Measurements from ENCODE around the gene SAPCD2.
"Not testable (repeated sequence)": the region's sequence is repeated elsewhere in the genome, so short reads cannot be mapped to it uniquely, and the experiment has no call there.

Gene SAPCD2, protein sequence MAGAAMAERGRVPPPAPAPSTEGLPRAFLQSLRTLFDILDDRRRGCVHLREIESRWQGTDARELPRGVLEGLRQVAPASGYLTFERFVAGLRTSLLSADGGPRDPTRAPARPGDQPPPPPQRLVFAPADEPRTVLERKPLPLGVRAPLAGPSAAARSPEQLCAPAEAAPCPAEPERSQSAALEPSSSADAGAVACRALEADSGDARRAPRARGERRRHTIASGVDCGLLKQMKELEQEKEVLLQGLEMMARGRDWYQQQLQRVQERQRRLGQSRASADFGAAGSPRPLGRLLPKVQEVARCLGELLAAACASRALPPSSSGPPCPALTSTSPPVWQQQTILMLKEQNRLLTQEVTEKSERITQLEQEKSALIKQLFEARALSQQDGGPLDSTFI

GRCh38 chr9:137070201-137070905, at the start of gene SAPCD2:
Gene SAPCD2, minus strand, starts transcription at chr9:137070557. Its CDS starts 97 bp downstream, at chr9:137070460.
- DNase-seq (ENCODE audit: low spot score) = peak; percentile 81

DNA sequence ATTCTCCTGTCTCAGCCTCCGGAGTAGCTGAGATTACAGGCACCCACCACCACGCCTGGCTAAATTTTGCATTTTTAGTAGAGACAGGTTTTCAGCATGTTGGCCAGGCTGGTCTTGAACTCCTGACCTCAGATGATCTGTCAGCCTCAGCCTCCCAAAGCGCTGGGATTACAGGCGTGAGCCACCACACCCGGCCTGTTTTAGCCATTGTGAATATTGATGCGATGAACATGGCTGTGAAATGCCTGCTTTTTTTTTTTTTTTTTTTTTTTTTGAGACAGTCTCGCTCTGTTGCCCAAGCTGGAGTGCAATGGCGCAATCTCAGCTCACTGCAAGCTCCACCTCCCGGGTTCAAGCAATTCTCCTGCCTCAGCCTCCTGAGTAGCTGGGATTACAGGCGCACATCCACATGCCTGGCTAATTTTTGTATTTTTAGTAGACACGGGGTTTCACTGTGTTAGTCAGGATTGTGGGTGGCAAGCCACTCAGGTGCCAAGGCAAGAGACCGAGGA, 47.8 kb upstream of the SAPCD2 start:
- DNase-seq (ENCODE audit: low spot score) = not testable (repeated sequence)

- no peak for DNase-seq (ENCODE audit: low spot score)
Observed at GRCh38 chr9:137117269-137117731, 46.9 kb upstream of the SAPCD2 start.

DNA sequence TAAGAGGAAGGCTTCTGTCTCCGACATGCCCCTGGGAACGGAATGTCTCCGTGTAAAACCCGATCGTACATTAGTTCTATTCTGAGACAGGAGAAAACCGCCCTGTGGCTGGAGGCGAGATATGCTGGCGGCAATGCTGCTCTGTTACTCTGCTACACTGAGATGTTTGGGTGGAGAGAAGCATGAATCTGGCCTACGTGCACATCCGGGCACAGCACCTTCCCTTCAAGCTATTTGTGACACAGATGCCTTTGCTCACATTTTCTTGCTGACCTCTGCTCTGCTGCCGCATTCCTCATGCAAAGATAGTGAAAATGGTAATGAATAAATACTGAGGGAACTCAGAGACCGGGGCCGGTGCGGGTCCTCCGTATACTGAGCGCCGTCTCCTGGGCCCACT, 46.4 kb upstream of the SAPCD2 start:
- DNase-seq (ENCODE audit: low spot score) = no peak

DNA sequence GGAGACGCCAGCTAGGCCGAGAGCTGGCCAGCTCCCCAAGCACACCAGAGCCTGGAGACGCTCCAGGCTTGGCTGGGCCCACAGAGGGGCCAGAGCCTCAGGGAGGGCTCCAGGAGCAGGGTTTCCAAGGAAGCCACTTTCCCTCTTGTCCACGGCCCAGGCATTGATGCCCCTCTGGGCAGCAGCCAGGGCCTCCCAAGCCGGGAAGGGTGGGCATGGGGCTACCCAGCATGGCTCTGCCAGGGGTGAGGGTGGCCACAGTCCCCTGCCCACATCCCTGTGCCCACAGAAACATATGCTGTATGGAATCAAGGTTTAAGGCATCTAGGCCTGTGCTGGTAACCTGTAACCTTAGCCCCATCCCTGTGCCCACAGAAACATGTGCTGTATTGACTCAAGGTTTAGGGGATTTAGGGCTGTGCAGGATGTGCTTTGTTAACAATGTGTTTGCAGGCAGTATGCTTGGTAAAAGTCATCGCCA, 45.7 kb upstream of the SAPCD2 start:
- no peak for DNase-seq (ENCODE audit: low spot score)

DNA sequence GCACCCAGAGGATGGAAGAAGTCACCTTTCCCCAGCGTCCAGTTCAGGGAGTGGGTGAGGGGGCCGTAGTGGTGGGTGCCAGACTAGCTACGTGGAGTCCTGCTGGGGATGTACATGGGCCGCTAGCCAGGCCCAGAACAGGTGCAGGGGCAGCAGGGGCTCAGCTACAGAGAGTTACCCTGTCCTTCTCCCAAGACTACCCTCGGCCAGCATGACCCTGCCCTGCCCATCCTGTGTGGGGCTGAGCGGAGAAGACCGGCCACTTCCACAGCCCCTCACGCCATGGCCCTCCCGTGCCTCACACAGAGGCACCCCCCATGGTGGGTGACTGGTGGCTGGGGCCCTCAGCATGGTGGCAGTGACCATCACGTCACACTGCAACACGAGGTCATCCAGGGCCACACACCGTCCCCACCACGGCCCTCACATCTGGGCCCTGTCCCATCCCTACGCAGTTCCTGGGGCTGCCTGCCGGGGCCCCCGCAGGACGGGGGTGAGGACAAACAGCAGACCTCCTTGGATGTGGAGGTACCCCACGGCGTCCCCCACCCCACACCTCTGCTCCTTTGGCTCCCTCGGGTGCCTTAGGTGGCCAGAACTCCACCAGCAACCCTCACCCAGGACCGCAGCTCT, 45.2 kb upstream of the SAPCD2 start:
- no peak for DNase-seq (ENCODE audit: low spot score)

GRCh38 chr9:137114613-137115393, 44.4 kb upstream of the SAPCD2 start, which contains the start of gene DPP7:
Gene DPP7, minus strand, starts transcription at chr9:137114733. Its CDS starts 20 bp downstream, at chr9:137114713.
- DNase-seq (ENCODE audit: low spot score) = peak; percentile 74

DNA sequence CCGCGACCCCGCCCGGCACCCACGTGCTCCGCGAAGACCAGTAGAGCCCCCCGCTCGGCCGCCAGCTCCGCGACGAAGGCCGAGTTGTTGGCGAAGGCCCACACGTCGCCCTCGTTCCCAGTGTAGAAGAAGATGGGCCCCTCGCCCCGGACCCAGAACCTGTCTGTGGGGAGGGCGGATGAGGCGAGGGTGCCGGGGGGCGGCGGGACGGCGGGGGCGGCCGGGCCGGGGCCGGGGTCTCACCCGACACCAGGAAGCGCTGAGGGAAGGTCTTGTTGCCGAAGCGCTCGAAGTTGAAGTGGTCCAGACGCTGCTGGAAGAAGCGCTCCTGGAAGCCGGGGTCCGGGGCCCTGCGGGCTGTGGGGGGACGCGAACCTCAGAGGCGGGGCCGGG, 43.9 kb upstream of the SAPCD2 start:
- no peak for DNase-seq (ENCODE audit: low spot score)

DNA sequence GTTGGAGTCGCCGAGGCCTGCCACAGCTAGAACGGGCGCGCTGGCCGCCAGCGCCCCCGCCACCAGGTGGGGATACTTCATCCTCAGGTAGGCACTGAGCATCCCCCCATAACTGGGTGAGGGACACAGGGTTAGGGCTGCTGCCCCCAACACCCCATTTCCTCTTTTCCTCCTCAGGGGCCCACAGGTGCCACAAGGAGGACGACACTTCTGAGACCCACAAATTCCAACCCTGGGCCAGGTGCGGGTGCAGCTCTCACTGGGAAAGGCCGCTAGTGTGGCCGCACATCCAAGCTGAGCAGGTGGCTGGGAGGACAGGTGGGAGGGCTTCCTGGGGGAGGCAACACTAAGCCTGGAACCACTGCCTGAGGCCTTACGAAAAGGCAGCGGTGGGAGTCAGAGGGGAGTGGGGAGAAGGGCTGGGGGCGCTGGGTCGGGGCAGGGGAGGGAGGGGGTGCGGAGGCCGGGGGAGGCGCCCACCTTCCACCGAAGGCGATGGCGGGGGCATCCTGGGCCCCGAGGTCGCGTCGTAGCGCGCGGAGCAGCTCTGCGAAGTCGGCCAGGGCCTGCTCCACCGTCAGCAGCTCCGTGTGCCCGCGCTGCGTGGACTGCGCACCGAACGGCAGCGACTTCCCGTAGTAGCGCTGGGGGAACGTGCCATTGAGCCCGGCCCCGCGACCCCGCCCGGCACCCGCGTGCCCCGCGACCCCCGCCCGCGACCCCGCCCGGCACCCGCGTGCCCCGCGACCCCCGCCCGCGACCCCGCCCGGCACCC, 43.2 kb upstream of the SAPCD2 start:
- DNase-seq (ENCODE audit: low spot score) = no peak

- DNase-seq (ENCODE audit: low spot score) = no peak
Observed at GRCh38 chr9:137112564-137113384, 42.4 kb upstream of the SAPCD2 start.

DNA sequence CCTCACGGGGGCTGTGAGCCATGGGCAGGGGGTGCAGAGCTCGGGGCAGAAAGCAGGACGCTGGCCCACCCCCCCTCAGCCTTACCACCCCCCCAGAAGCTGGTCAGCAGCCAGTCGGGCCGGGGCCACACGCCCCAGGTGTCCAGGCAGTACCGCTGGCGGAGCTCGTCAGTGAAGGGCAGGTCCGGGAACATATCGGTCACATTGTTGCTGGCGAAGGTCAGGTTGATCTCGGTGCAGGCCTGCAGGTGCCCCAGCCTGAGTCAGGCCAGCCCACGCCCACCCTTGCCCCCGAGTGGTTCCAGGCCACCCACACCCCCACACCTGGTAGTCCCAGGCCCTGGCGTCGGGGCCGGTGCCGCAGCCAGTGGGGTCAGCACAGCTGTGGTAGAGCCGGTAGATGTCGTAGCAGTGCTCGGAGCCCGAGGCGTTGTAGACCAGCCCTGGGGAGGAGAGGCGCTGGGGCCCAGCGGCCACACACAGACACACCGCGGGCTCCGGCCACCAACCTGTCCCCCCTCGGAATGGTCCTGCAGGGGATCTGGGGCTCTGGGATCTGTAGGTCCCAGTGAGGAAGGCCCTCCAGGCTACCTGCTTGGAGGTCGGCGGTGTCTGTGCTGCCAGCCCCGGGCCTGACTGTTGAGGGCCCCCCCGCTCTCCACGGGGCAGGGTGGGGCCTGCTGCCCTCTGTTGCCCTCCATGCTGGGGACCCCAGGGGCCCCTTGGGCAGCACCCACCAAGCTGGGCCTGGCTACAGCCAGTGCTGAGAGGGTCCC, 41.6 kb upstream of the SAPCD2 start:
- DNase-seq (ENCODE audit: low spot score) = no peak

DNA sequence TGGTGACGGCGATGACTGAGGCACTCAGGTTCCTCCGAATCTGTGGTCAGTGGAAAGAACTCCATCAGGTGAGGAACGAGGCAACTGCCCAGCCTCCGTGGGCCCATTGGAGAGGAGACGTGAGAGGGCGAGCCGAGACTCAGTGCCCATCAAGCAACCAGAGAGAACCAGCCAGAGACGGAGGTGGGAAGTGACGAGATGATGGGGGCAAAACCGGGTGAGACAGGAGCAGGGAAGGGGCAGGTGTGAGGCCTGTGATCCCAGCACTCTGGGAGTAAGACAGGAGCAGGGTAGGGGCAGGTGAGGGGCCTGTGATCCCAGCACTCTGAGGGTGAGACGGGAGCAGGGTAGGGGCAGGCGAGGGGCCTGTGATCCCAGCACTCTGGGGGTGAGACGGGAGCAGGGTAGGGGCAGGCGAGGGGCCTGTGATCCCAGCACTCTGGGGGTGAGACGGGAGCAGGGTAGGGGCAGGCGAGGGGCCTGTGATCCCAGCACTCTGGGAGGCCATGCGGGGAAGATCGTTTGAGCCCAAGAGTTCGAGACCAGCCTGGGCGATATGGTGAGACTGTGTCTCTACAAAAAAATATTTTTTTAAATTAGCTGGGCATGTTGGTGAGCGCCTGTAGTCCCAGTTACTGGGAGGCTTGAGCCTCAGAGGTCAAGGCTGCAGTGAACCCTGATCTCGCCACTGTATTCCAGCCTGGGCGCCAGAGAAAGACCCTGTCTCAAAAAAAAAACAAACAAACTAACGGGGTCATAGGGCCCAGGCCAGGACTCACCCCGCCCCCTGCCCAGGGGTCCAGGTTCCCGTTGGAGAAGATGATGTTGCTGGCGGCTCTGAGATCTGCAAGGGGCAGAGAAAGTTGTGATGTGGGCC, 40.8 kb upstream of the SAPCD2 start:
- DNase-seq (ENCODE audit: low spot score) = no peak

- DNase-seq (ENCODE audit: low spot score) = no peak
Observed at GRCh38 chr9:137110147-137110910, 40.0 kb upstream of the SAPCD2 start.

GRCh38 chr9:137109250-137110146, 39.1 kb upstream of the SAPCD2 start:
- DNase-seq (ENCODE audit: low spot score) = no peak

DNA sequence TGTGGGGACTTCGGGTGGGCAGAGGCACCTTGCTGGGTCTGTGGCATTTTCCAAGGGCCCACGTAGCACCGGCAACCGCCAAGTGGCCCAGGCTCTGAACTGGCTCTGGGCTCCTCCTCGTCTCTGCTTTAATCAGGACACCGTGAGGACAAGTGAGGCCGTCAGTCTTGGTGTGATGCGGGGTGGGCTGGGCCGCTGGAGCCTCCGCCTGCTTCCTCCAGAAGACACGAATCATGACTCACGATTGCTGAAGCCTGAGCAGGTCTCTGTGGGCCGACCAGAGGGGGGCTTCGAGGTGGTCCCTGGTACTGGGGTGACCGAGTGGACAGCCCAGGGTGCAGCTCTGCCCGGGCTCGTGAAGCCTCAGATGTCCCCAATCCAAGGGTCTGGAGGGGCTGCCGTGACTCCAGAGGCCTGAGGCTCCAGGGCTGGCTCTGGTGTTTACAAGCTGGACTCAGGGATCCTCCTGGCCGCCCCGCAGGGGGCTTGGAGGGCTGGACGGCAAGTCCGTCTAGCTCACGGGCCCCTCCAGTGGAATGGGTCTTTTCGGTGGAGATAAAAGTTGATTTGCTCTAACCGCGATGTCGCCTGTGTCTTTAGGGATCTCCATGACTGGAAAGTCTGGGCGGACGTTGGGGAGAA, 38.4 kb upstream of the SAPCD2 start:
- DNase-seq (ENCODE audit: low spot score) = no peak

DNA sequence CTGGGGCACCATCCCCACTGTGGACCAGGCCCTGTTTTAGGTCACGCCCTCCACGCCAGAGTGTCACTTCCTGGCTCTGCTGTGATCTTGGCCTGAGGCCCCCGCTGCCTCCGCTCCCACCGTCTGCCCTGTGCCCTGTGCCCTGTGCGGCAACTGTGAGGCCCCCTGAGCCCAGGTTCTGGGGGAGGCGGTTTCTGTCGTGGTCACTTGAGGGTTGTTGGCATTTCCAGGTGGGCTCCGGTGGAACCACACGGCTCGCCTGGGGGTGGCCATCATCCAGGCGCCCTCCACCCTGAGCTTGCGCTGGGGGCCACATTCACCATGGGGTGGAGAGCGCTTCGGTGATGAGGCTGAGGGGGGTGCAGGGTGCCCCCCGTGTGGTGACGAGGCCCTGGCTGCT, 37.6 kb upstream of the SAPCD2 start:
- DNase-seq (ENCODE audit: low spot score) = no peak

Data from CD4-positive, alpha-beta T cell treated with Interleukin-6 at 100 ng/mL for 8 hours (primary cell).